WI38 (cell line): ENCODE data around the gene ST6GALNAC6.

ENCODE experiments used
- H3K4me3 ChIP-seq: 2 replicates; pipeline ENCODE4 v1.5.1; 2011; ENCODE audit warnings: low read depth, mild to moderate bottlenecking, control low read depth, low read length
- TF ChIP-seq, protein P1 (sequence below): IDR thresholded peaks from 2 replicates; pipeline ENCODE4 v1.5.1; 2012; ENCODE audit warnings: low read depth, mild to moderate bottlenecking, control low read depth, low read length

ST6GALNAC6 gene

DNA sequence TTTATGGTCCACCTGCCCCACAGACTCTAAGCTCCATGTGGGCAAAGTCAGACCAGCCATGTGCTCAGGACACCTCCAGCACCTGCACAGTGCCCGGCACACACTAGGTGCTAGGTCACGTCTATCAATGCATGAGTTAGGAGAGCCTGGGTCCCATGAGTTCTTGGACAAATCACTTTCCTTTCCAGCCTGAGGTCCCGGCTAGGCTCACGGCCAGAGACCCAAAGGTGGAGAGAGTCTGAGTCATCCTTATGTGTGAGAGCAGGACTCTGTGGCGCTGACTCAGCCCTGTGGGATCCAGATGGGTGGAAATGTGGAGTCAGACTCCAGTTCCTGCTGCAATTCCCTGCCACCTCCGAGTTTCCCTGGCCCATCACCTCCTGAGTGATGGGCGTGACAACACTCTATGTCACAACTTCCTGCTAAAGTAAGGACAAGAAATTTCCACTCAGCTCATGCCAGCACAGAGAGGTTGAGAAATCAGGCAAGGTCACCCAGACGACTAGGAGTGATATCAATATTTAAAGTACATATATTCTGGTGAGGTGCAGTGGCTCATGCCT is 19.9 kb upstream of the ST6GALNAC6 start:
- TF ChIP-seq, protein P1, sequence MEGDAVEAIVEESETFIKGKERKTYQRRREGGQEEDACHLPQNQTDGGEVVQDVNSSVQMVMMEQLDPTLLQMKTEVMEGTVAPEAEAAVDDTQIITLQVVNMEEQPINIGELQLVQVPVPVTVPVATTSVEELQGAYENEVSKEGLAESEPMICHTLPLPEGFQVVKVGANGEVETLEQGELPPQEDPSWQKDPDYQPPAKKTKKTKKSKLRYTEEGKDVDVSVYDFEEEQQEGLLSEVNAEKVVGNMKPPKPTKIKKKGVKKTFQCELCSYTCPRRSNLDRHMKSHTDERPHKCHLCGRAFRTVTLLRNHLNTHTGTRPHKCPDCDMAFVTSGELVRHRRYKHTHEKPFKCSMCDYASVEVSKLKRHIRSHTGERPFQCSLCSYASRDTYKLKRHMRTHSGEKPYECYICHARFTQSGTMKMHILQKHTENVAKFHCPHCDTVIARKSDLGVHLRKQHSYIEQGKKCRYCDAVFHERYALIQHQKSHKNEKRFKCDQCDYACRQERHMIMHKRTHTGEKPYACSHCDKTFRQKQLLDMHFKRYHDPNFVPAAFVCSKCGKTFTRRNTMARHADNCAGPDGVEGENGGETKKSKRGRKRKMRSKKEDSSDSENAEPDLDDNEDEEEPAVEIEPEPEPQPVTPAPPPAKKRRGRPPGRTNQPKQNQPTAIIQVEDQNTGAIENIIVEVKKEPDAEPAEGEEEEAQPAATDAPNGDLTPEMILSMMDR, result no peak
- no peak overlapping the region for H3K4me3 ChIP-seq

DNA sequence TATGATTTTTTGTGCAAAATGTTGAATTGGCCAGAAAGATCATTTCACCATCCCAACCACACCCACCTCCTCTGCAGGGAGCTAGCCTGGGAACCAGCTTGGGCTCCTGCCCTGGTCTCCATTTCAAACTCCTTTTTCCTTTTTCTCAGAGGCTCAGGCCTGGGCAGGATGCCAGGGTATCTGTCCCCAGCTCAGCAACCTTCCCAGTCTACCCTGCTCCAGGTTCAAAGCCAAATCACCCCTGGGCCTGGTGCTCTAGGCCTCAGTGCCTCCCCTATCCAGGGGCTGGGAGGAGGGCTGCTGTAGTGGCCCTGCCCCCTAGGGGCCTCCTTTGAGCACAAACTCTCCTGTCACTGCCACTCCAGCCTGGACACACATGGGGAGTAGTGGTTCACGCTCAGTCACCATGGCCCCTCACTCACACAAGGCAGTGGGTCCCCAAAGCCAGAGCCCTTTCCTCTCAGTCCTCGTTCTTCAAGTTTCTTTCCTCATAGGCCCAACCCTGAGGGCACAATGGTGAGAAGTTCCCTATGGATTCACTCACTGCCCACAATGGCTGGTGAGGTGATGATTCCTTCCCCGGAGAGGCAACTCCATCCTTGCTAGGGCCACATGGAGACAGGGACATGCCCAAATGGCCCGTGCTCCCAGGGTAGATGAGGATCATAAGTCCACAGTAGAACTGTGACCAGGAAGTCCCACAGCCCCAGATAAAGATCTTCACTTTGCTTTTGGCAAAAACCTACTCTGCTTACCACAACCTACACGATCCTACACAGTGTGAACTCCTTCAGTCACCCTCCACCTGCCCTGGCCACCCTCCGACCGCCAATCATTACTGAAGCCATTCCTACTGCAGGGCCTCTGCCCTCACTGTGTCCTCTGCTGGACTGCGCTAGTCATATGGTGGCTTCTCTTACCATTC is 19.0 kb upstream of the ST6GALNAC6 start:
- no peak overlapping the region for H3K4me3 ChIP-seq
- TF ChIP-seq, protein P1, result peak; percentile 7; the same call in 1 of the 2 replicates

DNA sequence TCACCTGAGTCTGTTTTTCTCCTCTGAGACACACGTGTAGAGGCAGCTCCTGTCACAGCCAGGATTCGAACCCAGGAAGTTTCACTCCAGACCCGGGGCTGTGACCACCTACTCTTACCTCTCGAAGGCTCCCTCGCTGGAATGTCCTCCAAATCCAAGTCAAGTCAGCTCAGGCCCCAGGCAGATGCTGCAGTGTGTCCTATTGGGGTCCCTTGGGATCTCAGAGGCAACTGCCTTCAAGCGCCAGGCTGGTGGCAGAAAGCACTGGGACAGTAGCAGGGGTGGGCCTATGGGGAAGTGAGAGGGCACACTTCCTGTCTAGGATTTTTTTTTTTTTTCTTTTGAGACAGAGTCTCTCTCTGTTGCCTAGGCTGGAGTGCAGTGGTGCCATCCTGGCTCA is 18.2 kb upstream of the ST6GALNAC6 start:
- H3K4me3 ChIP-seq, result no peak overlapping the region
- TF ChIP-seq, protein P1, result no peak

DNA sequence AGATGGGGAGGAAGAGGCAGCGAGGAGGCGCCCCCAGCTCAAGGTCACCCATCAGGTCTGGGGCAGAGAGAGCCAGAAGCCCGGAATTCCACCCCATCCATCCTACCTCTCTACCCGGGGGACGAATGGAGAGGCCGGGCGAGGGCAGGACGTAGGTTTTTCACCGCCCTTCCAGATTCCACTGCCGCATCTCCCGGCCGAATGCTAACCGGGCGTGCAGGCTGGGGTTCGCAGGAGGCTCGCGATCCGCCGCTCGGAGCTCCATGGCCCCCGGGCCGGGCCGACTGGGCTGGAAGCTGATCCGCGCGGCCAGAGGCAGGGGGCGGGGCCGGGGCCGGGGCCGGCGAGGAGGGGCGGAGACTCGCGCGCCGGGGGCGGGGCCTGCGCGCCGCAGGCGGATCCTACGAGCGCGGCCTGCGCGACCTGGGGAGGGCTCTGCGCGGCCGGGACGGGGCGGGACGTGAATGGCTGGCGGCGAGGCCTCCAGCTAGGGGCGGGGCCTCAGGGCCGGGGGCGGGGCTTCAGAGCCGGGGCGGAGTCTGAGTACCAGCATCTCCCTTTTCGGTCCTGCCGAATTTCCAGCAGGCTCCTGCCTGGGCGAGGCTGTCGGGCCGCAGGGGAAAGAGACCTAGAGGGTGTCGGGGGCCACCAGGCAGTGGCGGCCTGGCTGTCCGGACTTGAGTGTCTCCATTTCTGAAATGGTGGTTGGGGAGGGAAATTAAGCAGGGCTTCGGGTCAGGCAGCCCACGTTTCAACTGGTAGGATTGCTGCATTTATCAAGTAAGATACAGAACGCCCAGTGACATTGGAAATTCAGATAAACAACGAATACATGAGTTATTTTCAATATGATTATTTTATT is 17.5 kb upstream of the ST6GALNAC6 start, which contains the start of gene ST6GALNAC4:
TSS of gene ST6GALNAC4 (minus strand) at position 322 of the 862 bp plus-strand sequence. CDS start 622 bp downstream, outside the sequence.
- TF ChIP-seq, protein P1, result no peak
- H3K4me3 ChIP-seq, result peak within 1 kb of the TSS; percentile 75

DNA sequence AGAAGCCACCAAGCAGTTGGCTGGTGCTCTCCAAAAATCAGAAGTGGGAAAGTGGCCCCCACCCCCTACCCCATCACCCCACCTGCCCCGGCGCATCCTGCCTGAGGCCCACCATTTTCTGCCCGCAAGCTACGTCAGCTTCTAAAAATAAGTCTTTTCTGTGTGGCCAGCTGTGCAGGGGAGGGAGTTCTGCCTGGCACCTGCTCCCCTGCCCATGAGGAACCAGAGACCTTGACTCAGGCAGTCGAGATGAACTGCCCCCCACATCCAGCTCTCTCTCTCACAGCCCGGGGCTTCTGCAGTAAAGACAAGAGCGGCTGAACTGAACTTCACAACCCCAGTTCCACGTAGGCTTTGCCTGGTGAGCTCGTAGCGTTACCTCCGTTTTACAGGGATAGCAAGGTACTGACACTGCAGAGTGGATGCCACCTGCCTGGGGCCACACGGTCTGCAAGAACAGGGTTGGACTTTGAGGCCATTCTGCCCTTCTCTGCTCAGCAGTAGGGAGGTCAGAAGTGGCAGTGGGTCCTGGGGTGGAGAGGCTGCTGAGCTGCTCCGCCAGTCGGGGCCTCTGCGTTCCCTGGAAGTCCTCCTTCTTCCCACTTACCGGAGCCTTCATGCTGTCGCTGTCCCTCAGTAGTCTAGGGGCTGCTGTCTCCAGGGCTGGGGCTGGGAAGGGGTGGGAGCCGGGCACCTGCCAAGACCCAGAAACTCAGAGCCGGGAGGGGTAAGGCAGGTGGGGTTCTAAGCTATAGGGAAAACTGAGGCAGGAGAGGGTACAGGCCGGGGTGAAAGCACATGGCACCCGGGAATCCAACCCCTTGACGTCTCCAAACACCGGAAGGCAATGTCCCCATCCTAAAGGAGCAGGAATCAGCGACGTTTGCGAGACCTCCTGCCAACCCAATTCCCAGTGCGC is 16.7 kb upstream of the ST6GALNAC6 start:
- peak overlapping the region; percentile 75 for H3K4me3 ChIP-seq
- TF ChIP-seq, protein P1, result no peak

DNA sequence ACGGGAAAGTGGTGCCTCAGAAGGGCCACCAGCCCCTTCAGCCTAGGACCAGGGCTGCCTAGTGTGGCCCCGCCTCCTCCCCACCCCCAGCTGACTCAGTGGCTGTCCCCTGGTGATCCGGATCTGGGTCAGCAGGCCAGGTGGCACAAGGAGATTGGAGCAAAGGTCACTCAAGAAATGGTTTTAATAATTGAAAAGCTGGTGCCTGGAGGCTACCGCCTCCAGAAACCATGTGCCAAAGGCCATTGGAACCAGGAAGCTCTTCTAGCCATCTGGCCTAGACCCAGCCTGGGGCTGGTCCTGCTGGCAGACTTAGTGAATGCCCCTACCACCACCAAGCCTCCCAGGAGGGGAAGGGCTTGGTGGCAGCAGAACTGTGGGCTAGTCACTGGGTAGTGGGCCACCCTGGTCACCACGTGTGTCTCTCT is 15.9 kb upstream of the ST6GALNAC6 start:
- TF ChIP-seq, protein P1, result no peak
- no peak overlapping the region for H3K4me3 ChIP-seq
